Gastrocnemius medialis (tissue), 4 donors: ENCODE measurements around the gene FABP6.

Source experiments
- CTCF ChIP-seq, 5 experiments: fragments of 450-650 bp in 3 of 5; fragments of 200-600 bp in 2 of 5; sonication (generic) in 2 of 5; IDR thresholded peaks in 4 of 5; conservative IDR thresholded peaks in 1 of 5; 1 replicate in 4 of 5; 2 replicates in 1 of 5; pipeline ENCODE4 v1.5.1; 2016 to 2019; ENCODE audit warnings: antibody characterized with exemption in 5 of 5, mild to moderate bottlenecking in 3 of 5, moderate library complexity in 3 of 5
- POLR2A ChIP-seq, 2 donors: fragments of 450-650 bp; IDR thresholded peaks; one replicate each; pipeline ENCODE4 v1.6.1; 2017; ENCODE audit warnings: antibody characterized with exemption in 2 of 2, mild to moderate bottlenecking in 2 of 2, moderate library complexity in 2 of 2

DNA sequence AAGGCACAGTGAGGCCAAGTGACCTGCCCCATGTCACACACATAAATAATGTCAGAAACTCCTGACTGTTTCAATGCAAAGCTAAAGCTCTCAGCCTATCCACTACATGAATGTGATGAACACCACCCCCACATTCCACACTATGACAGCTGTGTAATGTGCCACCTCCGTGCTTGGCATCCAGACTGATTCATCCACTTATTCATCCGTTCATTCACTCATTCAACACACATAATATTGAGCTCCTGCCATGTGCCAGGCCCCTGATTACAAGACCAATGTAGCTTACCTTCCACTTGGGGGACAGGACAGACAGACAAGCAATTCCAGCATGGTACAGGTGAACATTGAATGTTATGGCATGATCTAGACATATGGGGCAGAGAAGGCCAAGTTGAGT lies 46.2 kb upstream of the FABP6 start:
- TF ChIP-seq CTCF (IDR thresholded peaks at IDR 0.05 in 4 of 5, conservative IDR thresholded peaks at IDR 0.05 in 1 of 5): no peak
- no peak for TF ChIP-seq POLR2A (IDR thresholded peaks at IDR 0.05)
